ENCODE measurements around the gene ZBTB42.

The ZBTB42 gene

GRCh38 chr14:104765517-104765916 lies 35.4 kb upstream of the ZBTB42 start:
- DNase-seq (ENCODE audit: low read depth) = no peak
- TF ChIP-seq CTCF (IDR thresholded peaks at IDR 0.05; ENCODE audit: low read length, missing control alignments) = no peak
- no peak overlapping the region for H3K4me3 ChIP-seq (replicated peaks; ENCODE audit: low read depth, low read length)

GRCh38 chr14:104766256-104766862 lies 34.5 kb upstream of the ZBTB42 start:
- H3K4me3 ChIP-seq (replicated peaks; ENCODE audit: low read depth, low read length) = no peak overlapping the region
- no peak for TF ChIP-seq CTCF (IDR thresholded peaks at IDR 0.05; ENCODE audit: low read length, missing control alignments)
- DNase-seq (ENCODE audit: low read depth) = no peak

- no peak overlapping the region for H3K4me3 ChIP-seq (replicated peaks; ENCODE audit: low read depth, low read length)
- DNase-seq (ENCODE audit: low read depth) = no peak
- TF ChIP-seq CTCF (IDR thresholded peaks at IDR 0.05; ENCODE audit: low read length, missing control alignments) = no peak
Observed at GRCh38 chr14:104766863-104767633, 33.9 kb upstream of the ZBTB42 start.

GRCh38 chr14:104767634-104767918 lies 33.3 kb upstream of the ZBTB42 start:
- no peak overlapping the region for H3K4me3 ChIP-seq (replicated peaks; ENCODE audit: low read depth, low read length)
- no peak for TF ChIP-seq CTCF (IDR thresholded peaks at IDR 0.05; ENCODE audit: low read length, missing control alignments)
- no peak for DNase-seq (ENCODE audit: low read depth)

GRCh38 chr14:104768437-104769323 lies 32.2 kb upstream of the ZBTB42 start:
- H3K4me3 ChIP-seq (replicated peaks; ENCODE audit: low read depth, low read length) = no peak overlapping the region
- peak; percentile 83 for DNase-seq (ENCODE audit: low read depth)
- peak; percentile 76 for TF ChIP-seq CTCF (IDR thresholded peaks at IDR 0.05; ENCODE audit: low read length, missing control alignments)

GRCh38 chr14:104769324-104770071 lies 31.4 kb upstream of the ZBTB42 start:
- TF ChIP-seq CTCF (IDR thresholded peaks at IDR 0.05; ENCODE audit: low read length, missing control alignments) = no peak
- no peak overlapping the region for H3K4me3 ChIP-seq (replicated peaks; ENCODE audit: low read depth, low read length)
- DNase-seq (ENCODE audit: low read depth) = no peak
